Mesenchymal stem cell (in vitro differentiated cells and primary cell): ENCODE results near the gene SORT1.

Experiments
- DNase-seq: peaks from one replicate; pipeline ENCODE4 v3.0.0-alpha.2; 2013
- H2AFZ ChIP-seq: one replicate; pipeline ENCODE4 v1.6.1; 2013; ENCODE audit warnings: low read depth, mild to moderate bottlenecking, control low read depth, inconsistent platforms, low read length, moderate library complexity
- H2AK5ac ChIP-seq: 2 replicates; pipeline ENCODE4 v1.6.1; 2013; ENCODE audit warnings: low read length, moderate library complexity, mild to moderate bottlenecking, inconsistent platforms; ENCODE audit not compliant: severe bottlenecking
- H2BK120ac ChIP-seq: one replicate; pipeline ENCODE4 v1.6.1; 2013; ENCODE audit warnings: low read depth, mild to moderate bottlenecking, inconsistent platforms, low read length, moderate library complexity
- H2BK12ac ChIP-seq, 2 experiments: one replicate each; pipeline ENCODE4 v1.6.1; 2013; ENCODE audit warnings: inconsistent platforms in 2 of 2, low read length in 2 of 2, mild to moderate bottlenecking in 2 of 2, moderate library complexity in 2 of 2, control low read depth in 1 of 2
- H2BK15ac ChIP-seq: one replicate; pipeline ENCODE4 v1.6.1; 2013; ENCODE audit warnings: mild to moderate bottlenecking, low read depth, inconsistent platforms; ENCODE audit not compliant: poor library complexity, severe bottlenecking
- H2BK5ac ChIP-seq: 2 replicates; pipeline ENCODE4 v1.6.1; 2013; ENCODE audit warnings: low read depth, mild to moderate bottlenecking, low read length, control low read depth, inconsistent platforms; ENCODE audit not compliant: poor library complexity, severe bottlenecking
- H3K14ac ChIP-seq, 2 experiments: one replicate each; pipeline ENCODE4 v1.6.1; 2013; ENCODE audit warnings: inconsistent platforms in 2 of 2, low read length in 2 of 2, control low read depth in 1 of 2, mild to moderate bottlenecking in 1 of 2, moderate library complexity in 1 of 2
- H3K18ac ChIP-seq, 2 experiments: one replicate each; pipeline ENCODE4 v1.6.1; 2013; ENCODE audit warnings: inconsistent platforms in 2 of 2, low read length in 2 of 2, control low read depth in 1 of 2, low read depth in 1 of 2, mild to moderate bottlenecking in 1 of 2
- H3K23ac ChIP-seq, 2 experiments: one replicate each; pipeline ENCODE4 v1.6.1; 2013; ENCODE audit warnings: inconsistent platforms in 2 of 2, low read length in 2 of 2, mild to moderate bottlenecking in 2 of 2, moderate library complexity in 2 of 2, control low read depth in 1 of 2
- H3K27ac ChIP-seq: 2 replicates; pipeline ENCODE4 v1.5.1; 2013; ENCODE audit warnings: mild to moderate bottlenecking, moderate library complexity, low read length, control low read depth, inconsistent platforms; ENCODE audit not compliant: poor library complexity, severe bottlenecking
- H3K27me3 ChIP-seq, 2 experiments: 2 replicates each; pipeline versions ENCODE4 v1.6.1 to v1.7.0; 2013; ENCODE audit warnings: low read length in 2 of 2, mild to moderate bottlenecking in 2 of 2, moderate library complexity in 2 of 2, control low read depth in 1 of 2, inconsistent platforms in 1 of 2; ENCODE audit not compliant: control insufficient read depth in 1 of 2, insufficient read depth in 1 of 2
- H3K36me3 ChIP-seq, 2 experiments: 2 replicates each; pipeline versions ENCODE4 v1.6.1 to v1.7.0; 2013; ENCODE audit warnings: low read length in 2 of 2, control low read depth in 1 of 2, inconsistent platforms in 1 of 2, low read depth in 1 of 2, mild to moderate bottlenecking in 1 of 2; ENCODE audit not compliant: insufficient read depth in 2 of 2, control insufficient read depth in 1 of 2
- H3K4ac ChIP-seq, 2 experiments: one replicate each; pipeline ENCODE4 v1.6.1; 2013; ENCODE audit warnings: inconsistent platforms in 2 of 2, low read length in 2 of 2, mild to moderate bottlenecking in 2 of 2, moderate library complexity in 2 of 2, control low read depth in 1 of 2, low read depth in 1 of 2
- H3K4me1 ChIP-seq: 2 replicates; pipeline ENCODE4 v1.6.1; 2013; ENCODE audit warnings: low read depth, low read length, control low read depth; ENCODE audit not compliant: control insufficient read depth, insufficient read depth
- H3K4me2 ChIP-seq: 2 replicates; pipeline ENCODE4 v1.6.1; 2013; ENCODE audit warnings: low read length, mild to moderate bottlenecking, inconsistent platforms; ENCODE audit not compliant: poor library complexity, severe bottlenecking
- H3K4me3 ChIP-seq, 2 experiments: 2 replicates each; pipeline versions ENCODE4 v1.5.1 to v1.7.0; 2013; ENCODE audit warnings: low read length in 2 of 2, mild to moderate bottlenecking in 2 of 2, control low read depth in 1 of 2, low read depth in 1 of 2; ENCODE audit not compliant: insufficient read depth in 1 of 2
- H3K79me1 ChIP-seq: replicated peaks from 2 replicates; pipeline ENCODE4 v1.6.1; 2013; ENCODE audit warnings: mild to moderate bottlenecking, control low read depth, low read length, inconsistent platforms; ENCODE audit not compliant: poor library complexity, severe bottlenecking
- H3K9ac ChIP-seq: 2 replicates; pipeline ENCODE4 v1.7.0; 2013; ENCODE audit warnings: mild to moderate bottlenecking, low read length, moderate library complexity
- H3K9me3 ChIP-seq: 2 replicates; pipeline ENCODE4 v1.7.0; 2013; ENCODE audit warnings: mild to moderate bottlenecking, low read length; ENCODE audit not compliant: control insufficient read depth
- H4K8ac ChIP-seq: one replicate; pipeline ENCODE4 v1.6.1; 2013; ENCODE audit warnings: inconsistent platforms, mild to moderate bottlenecking, low read length, moderate library complexity
- H4K91ac ChIP-seq: one replicate; pipeline ENCODE4 v1.6.1; 2013; ENCODE audit warnings: mild to moderate bottlenecking, low read length, inconsistent platforms
- WGBS: methylation state at CpG from one replicate; pipeline ENCODE4 v1.1.7; 2013; ENCODE audit warnings: mixed read lengths; 5-methylcytosine and 5-hydroxymethylcytosine counted together

SORT1 gene

DNA sequence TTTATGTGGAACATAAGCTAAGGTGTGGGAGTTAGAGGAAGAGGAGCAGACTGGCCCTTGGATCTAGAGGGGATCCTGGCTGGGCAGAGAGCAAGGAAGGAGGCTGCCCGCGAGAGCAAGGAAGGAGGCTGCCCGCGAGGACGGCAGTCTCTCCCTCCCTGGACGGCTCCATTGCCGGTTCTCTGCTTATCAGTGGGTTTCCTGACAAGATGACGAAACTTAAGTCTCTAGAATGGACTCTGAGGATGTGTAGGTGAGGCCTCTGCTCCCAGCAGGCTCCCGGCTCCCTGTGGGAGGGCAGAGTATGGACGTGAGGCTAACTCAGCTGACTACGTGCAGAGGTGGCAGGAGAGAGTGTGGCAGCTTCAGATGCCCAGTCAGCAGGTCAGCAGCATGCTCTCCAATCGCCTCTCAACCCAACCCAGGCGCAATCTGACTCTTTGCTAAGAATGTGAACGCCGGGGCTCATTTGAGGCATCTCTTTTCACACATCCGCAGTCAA lies 97.0 kb downstream of the SORT1 start:
- no peak overlapping the region for H4K8ac ChIP-seq
- H3K27ac ChIP-seq = no peak overlapping the region
- peaks cover 0 to 17% of the 10 kb centered on the region in 2 experiments for H3K27me3 ChIP-seq
- no peak overlapping the region for H2AFZ ChIP-seq
- peak overlapping the region; percentile 5 to 19 for H3K18ac ChIP-seq
- no peak overlapping the region for H3K9ac ChIP-seq
- WGBS = 89% methylated on average over 16 of the region's 16 CpGs
- H3K14ac ChIP-seq = no peak overlapping the region
- H3K79me1 ChIP-seq = no peaks in the 10 kb centered on the region
- H2BK15ac ChIP-seq = no peak overlapping the region
- no peak overlapping the region for H3K4me2 ChIP-seq
- H2AK5ac ChIP-seq = peak overlapping the region; percentile 49
- H3K36me3 ChIP-seq = no peaks in the 10 kb centered on the region
- no peak for DNase-seq
- no peak overlapping the region for H3K4me3 ChIP-seq
- no peaks in the 10 kb centered on the region for H3K9me3 ChIP-seq
- no peak overlapping the region for H3K4ac ChIP-seq
- peak overlapping the region; percentile 25 for H4K91ac ChIP-seq
- H2BK12ac ChIP-seq = peak overlapping the region; percentile 1 to 38
- H2BK5ac ChIP-seq = no peak overlapping the region
- peaks cover 17% of the 10 kb centered on the region for H3K4me1 ChIP-seq
- no peak overlapping the region for H2BK120ac ChIP-seq
- no peak overlapping the region for H3K23ac ChIP-seq

DNA sequence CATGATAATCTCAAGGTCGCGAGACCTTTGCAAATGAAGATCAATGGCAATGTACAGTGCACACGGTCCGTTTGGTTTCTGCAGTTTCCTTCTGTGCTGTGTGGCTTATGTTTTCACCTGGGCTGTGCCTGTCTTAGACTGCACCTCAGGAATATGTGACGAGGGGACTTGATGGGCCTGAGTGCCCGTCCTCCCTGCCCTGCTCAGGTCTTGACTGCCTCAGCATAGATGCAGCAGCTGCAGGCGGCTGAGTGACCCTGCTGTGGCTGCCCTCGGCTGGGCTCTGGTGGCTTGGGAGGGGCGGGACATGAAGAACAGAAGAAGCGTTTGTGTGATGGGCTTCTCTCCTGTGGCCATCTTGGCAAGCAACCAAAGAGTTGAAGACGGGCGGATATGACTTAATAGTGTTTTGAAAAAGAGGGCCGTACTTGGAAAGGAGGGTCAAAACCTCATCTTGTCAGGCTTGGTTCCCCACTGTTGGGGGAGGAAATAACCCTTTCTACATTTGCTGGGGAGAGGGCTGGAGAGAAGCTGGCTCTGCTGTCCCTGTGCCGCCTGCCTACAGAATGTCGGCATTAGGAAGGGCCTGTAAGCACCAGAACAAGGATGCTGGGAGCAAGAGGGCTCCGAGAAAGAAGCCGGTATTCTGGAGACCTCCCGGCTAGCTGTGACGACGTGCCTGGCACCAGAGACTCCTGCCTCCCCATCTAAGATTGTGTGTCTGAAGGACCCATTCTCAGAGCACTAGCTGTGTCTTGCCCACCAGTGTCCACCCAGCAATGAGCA lies 98.0 kb downstream of the SORT1 start:
- peak overlapping the region; percentile 60 for H2BK15ac ChIP-seq

DNA sequence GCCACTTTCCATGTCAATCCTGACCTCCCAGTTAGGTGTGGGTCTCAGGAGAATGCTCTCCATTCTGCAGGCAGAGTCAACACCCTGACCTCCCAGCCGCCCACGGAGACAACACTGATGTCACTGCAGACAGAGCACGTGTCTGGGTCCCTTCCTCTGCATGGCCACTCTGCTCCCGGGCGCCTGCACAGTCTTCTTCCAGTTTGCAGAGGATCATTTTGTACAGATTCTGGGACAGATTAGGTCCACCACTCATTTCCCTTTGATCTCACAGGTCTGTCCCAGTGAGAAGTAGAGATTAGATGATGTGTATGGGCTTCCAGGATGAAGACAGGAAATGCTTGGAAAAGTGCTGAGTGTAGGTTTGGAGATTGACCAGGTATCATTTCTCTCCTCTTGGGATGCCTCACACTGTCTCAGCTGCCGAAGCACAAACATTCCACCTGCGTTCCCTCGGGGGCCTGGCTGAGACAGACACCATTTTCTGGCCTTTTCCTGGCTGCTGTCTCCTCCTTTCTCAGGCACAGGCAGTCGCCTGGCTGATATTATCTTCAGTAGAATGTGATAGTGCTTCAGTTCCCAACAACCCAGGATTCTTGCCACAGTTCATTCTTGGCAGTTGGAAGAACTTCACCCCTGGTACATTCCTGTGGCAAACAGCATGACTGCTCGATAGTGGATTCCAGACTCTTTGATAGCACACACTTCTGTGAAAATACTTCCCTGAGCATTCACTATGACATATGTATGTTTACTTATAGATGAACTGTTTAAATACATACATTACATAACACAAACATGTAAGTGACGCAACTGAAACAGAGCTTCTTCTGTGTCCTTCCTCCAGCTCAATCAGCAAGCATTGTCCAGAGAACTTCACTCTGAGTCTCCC lies 98.8 kb downstream of the SORT1 start:
- H3K4me3 ChIP-seq = peak overlapping the region in 1 of 2 experiments; percentile 16
- H4K8ac ChIP-seq = peak overlapping the region; percentile 45
- H3K23ac ChIP-seq = no peak overlapping the region
- H4K91ac ChIP-seq = peak overlapping the region; percentile 64
- H2AFZ ChIP-seq = no peak overlapping the region
- no peaks in the 10 kb centered on the region for H3K79me1 ChIP-seq
- no peaks in the 10 kb centered on the region for H3K9me3 ChIP-seq
- peak overlapping the region in 1 of 2 experiments; percentile 94 for H3K4ac ChIP-seq
- H2BK120ac ChIP-seq = peak overlapping the region; percentile 77
- H3K9ac ChIP-seq = peak overlapping the region; percentile 38
- no peak overlapping the region for H3K4me2 ChIP-seq
- H2AK5ac ChIP-seq = no peak overlapping the region
- H3K27me3 ChIP-seq = peaks cover 0 to 16% of the 10 kb centered on the region in 2 experiments
- peak overlapping the region; percentile 29 for H2BK15ac ChIP-seq
- peak; percentile 89 for DNase-seq
- WGBS = 52% methylated on average over 11 of the region's 11 CpGs
- H2BK5ac ChIP-seq = no peak overlapping the region
- H3K4me1 ChIP-seq = peaks cover 17% of the 10 kb centered on the region
- H3K14ac ChIP-seq = no peak overlapping the region
- no peaks in the 10 kb centered on the region for H3K36me3 ChIP-seq
- H3K27ac ChIP-seq = peak overlapping the region; percentile 46
- H3K18ac ChIP-seq = peak overlapping the region in 1 of 2 experiments; percentile 85
- H2BK12ac ChIP-seq = peak overlapping the region; percentile 14 to 90

More for the DNA sequence above, 98.0 kb downstream of the SORT1 start:
- Histone ChIP-seq H2BK12ac (peak overlapping the region; percentile 85 to 90), H2AFZ (no peak overlapping the region), H3K14ac (peak overlapping the region in 1 of 2 experiments; percentile 56), H2BK120ac (no peak overlapping the region), H3K18ac (peak overlapping the region; percentile 74 to 88), H3K4me2 (no peak overlapping the region), H3K4me3 (peak overlapping the region in 1 of 2 experiments; percentile 16), H3K79me1 (no peaks in the 10 kb centered on the region), H3K36me3 (no peaks in the 10 kb centered on the region), H3K9ac (no peak overlapping the region), H3K4me1 (peaks cover 17% of the 10 kb centered on the region), H3K23ac (no peak overlapping the region), H3K27me3 (peaks cover 0 to 22% of the 10 kb centered on the region in 2 experiments), H2AK5ac (peak overlapping the region; percentile 49), H3K27ac (peak overlapping the region; percentile 10), H3K9me3 (no peaks in the 10 kb centered on the region), H3K4ac (peak overlapping the region in 1 of 2 experiments; percentile 77), H4K8ac (peak overlapping the region; percentile 54), H2BK5ac (no peak overlapping the region), H4K91ac (peak overlapping the region; percentile 87)
- peak; percentile 28 for DNase-seq
- WGBS = 90% methylated on average over 20 of the region's 20 CpGs
